Esophagus squamous epithelium (tissue), 4 donors: ENCODE results near the gene ITM2B.
"Not testable (repeated sequence)": the region's sequence is repeated elsewhere in the genome, so short reads cannot be mapped to it uniquely, and the experiment has no call there.

Source experiments
- CTCF ChIP-seq, 6 experiments: fragments of 450-650 bp in 4 of 6; fragments of 200-600 bp in 2 of 6; sonication (generic) in 2 of 6; IDR thresholded peaks; one replicate each; pipeline ENCODE4 v1.5.1; 2016 to 2019; ENCODE audit warnings: antibody characterized with exemption in 6 of 6, mild to moderate bottlenecking in 4 of 6, moderate library complexity in 4 of 6
- POLR2A ChIP-seq, 4 donors: fragments of 450-650 bp; IDR thresholded peaks; one replicate each; pipeline ENCODE4 v1.6.1; 2017; ENCODE audit warnings: antibody characterized with exemption in 4 of 4, mild to moderate bottlenecking in 4 of 4, moderate library complexity in 3 of 4

DNA sequence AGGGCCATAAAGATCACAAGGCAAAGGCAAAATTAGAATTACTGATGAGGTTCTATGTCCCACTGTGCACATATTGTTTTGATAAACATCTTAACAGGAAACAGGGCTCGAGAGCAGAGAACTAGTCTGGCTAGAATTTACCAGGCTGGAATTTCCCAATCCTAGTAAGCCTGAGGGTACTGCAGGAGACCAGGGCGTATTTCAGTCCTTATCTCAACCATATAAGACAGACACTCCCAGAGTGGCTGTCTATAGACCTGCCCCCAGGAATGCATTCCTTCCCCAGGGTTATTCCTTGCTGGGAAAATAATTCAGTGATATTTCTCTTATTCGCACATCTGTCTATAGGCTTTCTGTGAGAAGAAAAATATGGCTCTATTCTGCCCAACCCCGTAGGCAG, 25.8 kb upstream of the ITM2B start:
- not testable (repeated sequence) for TF ChIP-seq CTCF, POLR2A (IDR thresholded peaks at IDR 0.05)
